GM12801 (cell line): ENCODE data around the gene NPAT.

Experiments used
- CTCF ChIP-seq: IDR thresholded peaks from one replicate; pipeline ENCODE4 v1.5.1; 2011; ENCODE audit warnings: control low read depth; ENCODE audit not compliant: insufficient read length; ENCODE audit errors: extremely low read depth

The NPAT gene

GRCh38 chr11:108128772-108129171, 93.7 kb downstream of the NPAT start:
- TF ChIP-seq CTCF: no peak

DNA sequence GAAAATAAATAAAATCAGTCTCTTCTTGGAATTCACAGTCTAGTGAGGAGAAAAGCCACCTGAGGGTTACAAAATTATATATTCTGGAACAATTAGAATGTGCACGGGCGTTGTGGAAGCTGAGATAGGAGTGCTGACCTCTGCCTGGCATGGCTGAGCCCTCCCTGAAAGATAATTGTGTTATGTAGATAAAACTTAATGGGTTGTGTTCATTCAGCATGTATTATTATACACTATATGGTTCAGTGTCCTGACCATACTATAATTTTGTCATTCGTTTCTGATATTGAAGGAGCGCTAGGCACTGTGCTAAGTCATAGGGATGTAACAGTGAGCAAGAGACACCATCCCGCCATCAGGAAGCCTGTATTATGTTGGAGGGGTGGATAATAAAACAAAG, 97.3 kb downstream of the NPAT start:
- TF ChIP-seq CTCF: no peak

- no peak for TF ChIP-seq CTCF
Measured at GRCh38 chr11:108122166-108122628, 100.2 kb downstream of the NPAT start.

DNA sequence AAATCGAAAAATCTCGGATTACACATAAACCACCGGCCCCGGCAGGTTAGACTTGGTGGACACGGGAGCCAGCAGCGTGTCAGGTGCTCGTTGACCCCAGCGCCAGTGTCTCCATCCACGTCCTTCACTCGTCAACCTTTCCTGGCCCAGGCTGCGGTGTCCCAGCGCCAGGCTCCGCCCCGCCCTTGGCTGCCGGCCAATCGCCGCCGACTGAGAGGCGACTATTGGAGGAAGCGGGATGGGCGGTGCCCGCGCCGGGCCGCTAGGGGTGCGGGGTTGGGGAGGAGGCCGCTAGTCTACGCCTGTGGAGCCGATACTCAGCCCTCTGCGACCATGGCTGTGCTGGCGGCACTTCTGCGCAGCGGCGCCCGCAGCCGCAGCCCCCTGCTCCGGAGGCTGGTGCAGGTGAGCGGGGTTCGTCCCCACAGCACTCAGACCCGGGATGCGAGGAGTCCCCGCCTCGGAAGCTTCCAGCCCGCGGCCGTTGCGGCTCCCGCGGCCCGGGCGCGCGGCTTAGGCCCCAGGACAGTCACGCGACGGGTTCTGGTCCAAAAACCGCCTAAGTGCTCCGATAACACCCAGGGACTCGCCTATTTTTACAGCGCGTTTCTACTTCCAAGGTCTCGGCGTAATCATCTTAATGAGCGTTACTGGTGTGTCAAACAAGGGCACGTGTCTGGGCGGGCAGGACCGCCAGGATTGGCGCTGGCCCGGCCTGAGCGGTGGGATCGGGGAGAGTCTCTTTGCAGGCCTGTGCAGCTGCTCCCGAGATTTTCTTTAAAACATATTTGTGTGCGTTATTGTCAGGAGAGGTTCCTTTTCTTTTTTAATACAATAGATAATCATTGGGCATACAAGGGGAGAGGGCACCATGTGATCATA, 100.9 kb downstream of the NPAT start, which contains the start of gene ACAT1:
Gene ACAT1, plus strand, starts transcription at position 294 of the 882 bp plus-strand sequence. Its CDS starts 40 bp downstream, at position 334.
- TF ChIP-seq CTCF: no peak

DNA sequence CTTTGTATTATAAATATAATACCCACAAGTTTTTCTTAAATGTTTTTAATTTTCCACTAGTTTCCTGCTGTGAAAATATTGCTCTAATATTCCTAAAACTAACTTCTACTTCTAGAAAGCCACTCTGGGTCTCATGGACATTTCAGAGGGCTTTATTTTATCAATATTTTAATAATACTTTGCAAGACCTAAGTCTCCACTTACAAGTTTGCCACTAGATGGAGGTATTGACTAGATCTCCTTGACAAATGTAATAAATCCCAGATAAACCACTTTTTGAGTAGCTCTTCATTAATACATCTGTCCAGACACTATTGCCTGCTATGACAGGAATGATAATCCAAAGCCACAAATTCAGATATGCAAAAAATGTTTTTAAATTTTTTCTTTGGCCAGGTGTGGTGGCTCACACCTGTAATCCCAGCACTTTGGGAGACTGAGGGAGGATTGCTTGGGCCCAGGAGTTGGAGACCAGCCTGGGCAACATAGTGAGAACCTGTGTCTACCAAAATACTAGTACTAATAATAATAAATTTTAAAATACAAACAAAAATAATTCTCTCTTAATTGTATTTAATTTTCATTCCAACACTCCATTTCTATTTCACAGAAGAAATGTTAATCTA, 104.6 kb downstream of the NPAT start:
- TF ChIP-seq CTCF: no peak

DNA sequence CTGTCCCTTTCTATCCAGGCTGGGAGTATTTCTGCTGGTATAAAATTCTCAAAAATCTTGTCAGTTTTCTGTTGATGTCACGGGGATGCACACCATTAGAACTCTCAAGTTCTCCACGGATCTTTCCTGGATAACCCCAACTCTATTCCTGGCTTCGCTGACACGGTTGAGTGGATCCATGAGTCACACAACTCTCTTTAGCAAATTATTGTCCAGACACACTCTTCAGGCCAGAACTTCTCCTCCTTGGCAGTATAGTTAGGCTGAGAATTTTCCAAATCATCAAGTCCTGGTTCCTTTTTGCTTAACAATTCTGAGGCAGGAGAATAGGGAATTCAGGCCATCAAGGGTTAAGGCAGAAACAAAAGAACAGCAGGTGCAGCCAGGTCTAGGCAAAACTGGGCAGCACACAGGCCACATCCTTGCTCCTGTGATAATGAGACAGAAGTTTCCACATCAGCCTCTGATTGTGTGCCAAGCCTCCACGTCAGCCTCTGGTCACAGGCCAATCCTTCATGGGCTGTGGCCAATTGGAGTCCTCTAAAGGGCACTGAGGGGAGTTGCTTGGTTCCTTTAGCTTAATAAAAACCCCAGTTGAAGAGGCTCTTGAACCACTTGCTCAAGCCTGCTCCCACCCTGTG, 106.8 kb downstream of the NPAT start:
- TF ChIP-seq CTCF: no peak

- TF ChIP-seq CTCF: no peak
Measured at GRCh38 chr11:108112057-108112456, 110.4 kb downstream of the NPAT start.
